ENCODE measurements around the gene HRK.

HRK gene

GRCh38 chr12:116881325-116881876 is at the start of gene HRK:
Gene HRK (minus strand): TSS chr12:116881441. CDS start chr12:116881307, 134 bp downstream.
- peaks cover 73% of the 10 kb centered on the region for H3K27me3 Mint-ChIP-seq
- H3K36me3 Mint-ChIP-seq (ENCODE audit: low read depth), result no peaks in the 10 kb centered on the region
- ATAC-seq, result no peak
- H3K4me1 Mint-ChIP-seq, result peaks cover 27% of the 10 kb centered on the region
- no peak for DNase-seq
- H3K4me3 Mint-ChIP-seq, result peak within 1 kb of the TSS; percentile 77
- no peak within 1 kb of the TSS for H3K27ac Mint-ChIP-seq
- no peaks in the 10 kb centered on the region for H3K9me3 Mint-ChIP-seq

GRCh38 chr12:116929885-116930284 is 48.6 kb upstream of the HRK start:
- peaks cover 33% of the 10 kb centered on the region for H3K4me1 Mint-ChIP-seq
- ATAC-seq (no peak), DNase-seq (no peak)
- no peaks in the 10 kb centered on the region for H3K9me3 Mint-ChIP-seq
- peaks cover 36% of the 10 kb centered on the region for H3K36me3 Mint-ChIP-seq (ENCODE audit: low read depth)
- H3K27ac Mint-ChIP-seq, result no peak overlapping the region
- H3K27me3 Mint-ChIP-seq, result no peaks in the 10 kb centered on the region
- H3K4me3 Mint-ChIP-seq, result no peak overlapping the region

GRCh38 chr12:116928504-116928903 is 47.3 kb upstream of the HRK start:
- Mint-ChIP-seq H3K27me3 (no peaks in the 10 kb centered on the region), H3K9me3 (no peaks in the 10 kb centered on the region), H3K4me3 (no peak overlapping the region), H3K36me3 (ENCODE audit: low read depth) (peaks cover 34% of the 10 kb centered on the region), H3K4me1 (peaks cover 46% of the 10 kb centered on the region), H3K27ac (no peak overlapping the region)
- DNase-seq, result no peak
- no peak for ATAC-seq

- H3K27ac Mint-ChIP-seq, result no peak overlapping the region
- no peak for DNase-seq
- no peak for ATAC-seq
- H3K4me3 Mint-ChIP-seq, result no peak overlapping the region
- peaks cover 34% of the 10 kb centered on the region for H3K36me3 Mint-ChIP-seq (ENCODE audit: low read depth)
- peaks cover 55% of the 10 kb centered on the region for H3K4me1 Mint-ChIP-seq
- no peaks in the 10 kb centered on the region for H3K27me3 Mint-ChIP-seq
- no peaks in the 10 kb centered on the region for H3K9me3 Mint-ChIP-seq
Measured at GRCh38 chr12:116927244-116927940, 46.2 kb upstream of the HRK start.

- Mint-ChIP-seq H3K4me1 (peaks cover 59% of the 10 kb centered on the region), H3K9me3 (no peaks in the 10 kb centered on the region), H3K27me3 (no peaks in the 10 kb centered on the region), H3K4me3 (no peak overlapping the region), H3K27ac (no peak overlapping the region), H3K36me3 (ENCODE audit: low read depth) (peaks cover 26% of the 10 kb centered on the region)
- DNase-seq, result no peak
- no peak for ATAC-seq
Measured at GRCh38 chr12:116926283-116927243, 45.3 kb upstream of the HRK start.

GRCh38 chr12:116924558-116925453 is 43.6 kb upstream of the HRK start:
- DNase-seq, result peak; percentile 47

GRCh38 chr12:116922194-116922897 is 41.1 kb upstream of the HRK start:
- Mint-ChIP-seq H3K4me3 (peak overlapping the region; percentile 13), H3K36me3 (ENCODE audit: low read depth) (peaks cover 12% of the 10 kb centered on the region), H3K27ac (peak overlapping the region; percentile 33), H3K9me3 (no peaks in the 10 kb centered on the region), H3K27me3 (no peaks in the 10 kb centered on the region), H3K4me1 (peaks cover 78% of the 10 kb centered on the region)
- DNase-seq (no peak), ATAC-seq (peak; percentile 57)

More at GRCh38 chr12:116924558-116925453, 43.6 kb upstream of the HRK start:
- ATAC-seq, result peak; percentile 85
- Mint-ChIP-seq H3K27me3 (no peaks in the 10 kb centered on the region), H3K4me1 (peaks cover 69% of the 10 kb centered on the region), H3K36me3 (ENCODE audit: low read depth) (peaks cover 22% of the 10 kb centered on the region), H3K27ac (peak overlapping the region; percentile 82), H3K9me3 (no peaks in the 10 kb centered on the region), H3K4me3 (peak overlapping the region; percentile 21)

- H3K4me3 Mint-ChIP-seq, result no peak overlapping the region
- no peaks in the 10 kb centered on the region for H3K27me3 Mint-ChIP-seq
- DNase-seq (peak; percentile 12), ATAC-seq (no peak)
- peaks cover 20% of the 10 kb centered on the region for H3K36me3 Mint-ChIP-seq (ENCODE audit: low read depth)
- no peaks in the 10 kb centered on the region for H3K9me3 Mint-ChIP-seq
- H3K27ac Mint-ChIP-seq, result no peak overlapping the region
- peaks cover 78% of the 10 kb centered on the region for H3K4me1 Mint-ChIP-seq
Measured at GRCh38 chr12:116920939-116921338, 39.7 kb upstream of the HRK start.

GRCh38 chr12:116919706-116920485 is 38.7 kb upstream of the HRK start:
- Mint-ChIP-seq H3K36me3 (ENCODE audit: low read depth) (peaks cover 24% of the 10 kb centered on the region), H3K4me1 (peaks cover 78% of the 10 kb centered on the region), H3K4me3 (no peak overlapping the region), H3K9me3 (no peaks in the 10 kb centered on the region), H3K27me3 (no peaks in the 10 kb centered on the region), H3K27ac (no peak overlapping the region)
- ATAC-seq, result no peak
- no peak for DNase-seq

- Mint-ChIP-seq H3K9me3 (no peaks in the 10 kb centered on the region), H3K4me3 (no peak overlapping the region), H3K36me3 (ENCODE audit: low read depth) (peaks cover 23% of the 10 kb centered on the region), H3K4me1 (peaks cover 74% of the 10 kb centered on the region), H3K27me3 (no peaks in the 10 kb centered on the region), H3K27ac (no peak overlapping the region)
- DNase-seq, result no peak
- ATAC-seq, result no peak
Measured at GRCh38 chr12:116919247-116919661, 38.0 kb upstream of the HRK start.

- Mint-ChIP-seq H3K9me3 (no peaks in the 10 kb centered on the region), H3K4me1 (peaks cover 70% of the 10 kb centered on the region), H3K4me3 (no peak overlapping the region), H3K27ac (no peak overlapping the region), H3K36me3 (ENCODE audit: low read depth) (peaks cover 28% of the 10 kb centered on the region), H3K27me3 (no peaks in the 10 kb centered on the region)
- ATAC-seq, result no peak
- no peak for DNase-seq
Measured at GRCh38 chr12:116918464-116918863, 37.2 kb upstream of the HRK start.

GRCh38 chr12:116916714-116917114 is 35.5 kb upstream of the HRK start:
- Mint-ChIP-seq H3K36me3 (ENCODE audit: low read depth) (peaks cover 34% of the 10 kb centered on the region), H3K4me1 (peaks cover 69% of the 10 kb centered on the region)

GRCh38 chr12:116916122-116916521 is 34.9 kb upstream of the HRK start:
- Mint-ChIP-seq H3K9me3 (no peaks in the 10 kb centered on the region), H3K27ac (no peak overlapping the region), H3K4me3 (no peak overlapping the region), H3K27me3 (no peaks in the 10 kb centered on the region), H3K36me3 (ENCODE audit: low read depth) (peaks cover 36% of the 10 kb centered on the region), H3K4me1 (peaks cover 69% of the 10 kb centered on the region)
- DNase-seq (no peak), ATAC-seq (no peak)

More at GRCh38 chr12:116916714-116917114, 35.5 kb upstream of the HRK start:
- ATAC-seq, result peak; percentile 93
- Mint-ChIP-seq H3K27ac (peak overlapping the region; percentile 67), H3K4me3 (no peak overlapping the region), H3K27me3 (no peaks in the 10 kb centered on the region), H3K9me3 (no peaks in the 10 kb centered on the region)
- DNase-seq, result peak; percentile 50

All from activated naive CD8-positive, alpha-beta T cell treated with anti-CD3 and anti-CD28 coated beads, Interleukin-2, amount 50 U/mL, for 24 hours (primary cell).